Measurements from ENCODE around the gene C5orf24. TPM values are rescaled to one million over a fixed set of nuclear protein-coding genes. Genes with fewer than 3 reads are reported as not detected.
A peak's percentile ranks its signal among the peaks of the same experiment; 100 is the strongest.

The C5orf24 gene
- 10 to 100 TPM; 29.7 to 30.1 TPM for total RNA-seq

GRCh38 chr5:134845852-134846640 is at the start of gene C5orf24:
TSS of gene C5orf24 (plus strand) at chr5:134845968. CDS start at chr5:134854901, 8,933 bp downstream.
- H3K9me3 Mint-ChIP-seq (ENCODE audit: low read depth): no peaks in the 10 kb centered on the region
- H3K27ac Mint-ChIP-seq: peak within 1 kb of the TSS; percentile 97
- H3K4me1 Mint-ChIP-seq: peaks cover 37% of the 10 kb centered on the region
- H3K4me3 Mint-ChIP-seq: peak within 1 kb of the TSS; percentile 86
- peaks cover 14% of the 10 kb centered on the region for H3K36me3 Mint-ChIP-seq
- H3K27me3 Mint-ChIP-seq: no peaks in the 10 kb centered on the region
- CTCF ChIA-PET: interaction anchor here (0.8 to 1.6 kb wide), 10 partner anchors 13 to 259 kb away, joined by 3 to 15 read pairs (median 4); partner anchors contain the start of genes CAMLG, DDX46, PCBD2 and TXNDC15
- peak; percentile 96 for DNase-seq
- peak; percentile 97 for ATAC-seq

GRCh38 chr5:134798468-134798867 is 47.3 kb upstream of the C5orf24 start:
- Mint-ChIP-seq H3K27ac (no peak overlapping the region), H3K36me3 (peaks cover 37% of the 10 kb centered on the region), H3K27me3 (no peaks in the 10 kb centered on the region), H3K4me3 (no peak overlapping the region), H3K4me1 (peaks cover under 1% of the 10 kb centered on the region), H3K9me3 (ENCODE audit: low read depth) (no peaks in the 10 kb centered on the region)
- CTCF ChIA-PET: interaction anchor here (0.8 to 0.9 kb wide), 2 partner anchors 106 to 134 kb away, joined by 3 read pairs; no protein-coding TSS in a partner anchor
- ATAC-seq (no peak), DNase-seq (no peak)

GRCh38 chr5:134803821-134804220 is 41.9 kb upstream of the C5orf24 start:
- no peak overlapping the region for H3K27ac Mint-ChIP-seq
- no peaks in the 10 kb centered on the region for H3K9me3 Mint-ChIP-seq (ENCODE audit: low read depth)
- no peak overlapping the region for H3K4me3 Mint-ChIP-seq
- H3K36me3 Mint-ChIP-seq: peaks cover 31% of the 10 kb centered on the region
- peaks cover 2% of the 10 kb centered on the region for H3K4me1 Mint-ChIP-seq
- no peak for DNase-seq
- H3K27me3 Mint-ChIP-seq: no peaks in the 10 kb centered on the region
- ATAC-seq: no peak
- CTCF ChIA-PET: interaction anchor here (0.6 to 0.7 kb wide), 2 partner anchors 142 to 494 kb away, joined by 3 read pairs; no protein-coding TSS in a partner anchor

- DNase-seq: no peak
- CTCF ChIA-PET: no interaction called here
- H3K36me3 Mint-ChIP-seq: peaks cover 35% of the 10 kb centered on the region
- peak overlapping the region; percentile 39 for H3K27ac Mint-ChIP-seq
- H3K4me3 Mint-ChIP-seq: no peak overlapping the region
- no peaks in the 10 kb centered on the region for H3K27me3 Mint-ChIP-seq
- peaks cover 15% of the 10 kb centered on the region for H3K4me1 Mint-ChIP-seq
- no peaks in the 10 kb centered on the region for H3K9me3 Mint-ChIP-seq (ENCODE audit: low read depth)
- ATAC-seq: peak; percentile 75
Measured at GRCh38 chr5:134813407-134813806, 32.4 kb upstream of the C5orf24 start.

DNA sequence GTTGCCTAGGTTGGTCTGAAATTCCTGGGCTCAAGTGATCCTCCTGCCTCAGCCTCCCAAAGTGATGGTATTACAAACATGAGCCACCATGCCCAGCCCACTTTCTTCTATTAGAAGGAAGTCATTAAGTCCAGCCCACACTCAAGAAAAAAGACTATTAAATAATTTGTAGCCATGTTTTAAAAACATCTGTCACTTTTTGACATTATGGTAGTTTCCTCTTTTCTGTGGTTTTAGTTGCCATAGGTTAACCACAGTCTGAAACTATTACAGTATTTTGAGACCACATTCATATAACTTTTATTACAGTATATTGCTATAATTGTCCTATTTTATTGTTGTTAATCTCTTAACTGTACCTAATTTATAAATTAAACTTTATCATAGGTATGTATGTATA is 31.9 kb upstream of the C5orf24 start:
- peaks cover 15% of the 10 kb centered on the region for H3K4me1 Mint-ChIP-seq
- H3K36me3 Mint-ChIP-seq: peaks cover 36% of the 10 kb centered on the region
- DNase-seq (no peak), ATAC-seq (no peak)
- no peaks in the 10 kb centered on the region for H3K27me3 Mint-ChIP-seq
- H3K9me3 Mint-ChIP-seq (ENCODE audit: low read depth): no peaks in the 10 kb centered on the region
- H3K4me3 Mint-ChIP-seq: no peak overlapping the region
- peak overlapping the region; percentile 49 for H3K27ac Mint-ChIP-seq
- CTCF ChIA-PET: no interaction called here

GRCh38 chr5:134817006-134817405 is 28.8 kb upstream of the C5orf24 start:
- no peak overlapping the region for H3K4me3 Mint-ChIP-seq
- no peak for DNase-seq
- peaks cover 15% of the 10 kb centered on the region for H3K4me1 Mint-ChIP-seq
- H3K9me3 Mint-ChIP-seq (ENCODE audit: low read depth): no peaks in the 10 kb centered on the region
- no peaks in the 10 kb centered on the region for H3K27me3 Mint-ChIP-seq
- CTCF ChIA-PET: interaction anchor here (1.0 to 1.3 kb wide), 2 partner anchors 20 to 24 kb away, joined by 3 read pairs; no protein-coding TSS in a partner anchor
- no peak overlapping the region for H3K27ac Mint-ChIP-seq
- H3K36me3 Mint-ChIP-seq: peaks cover 44% of the 10 kb centered on the region
- ATAC-seq: no peak

DNA sequence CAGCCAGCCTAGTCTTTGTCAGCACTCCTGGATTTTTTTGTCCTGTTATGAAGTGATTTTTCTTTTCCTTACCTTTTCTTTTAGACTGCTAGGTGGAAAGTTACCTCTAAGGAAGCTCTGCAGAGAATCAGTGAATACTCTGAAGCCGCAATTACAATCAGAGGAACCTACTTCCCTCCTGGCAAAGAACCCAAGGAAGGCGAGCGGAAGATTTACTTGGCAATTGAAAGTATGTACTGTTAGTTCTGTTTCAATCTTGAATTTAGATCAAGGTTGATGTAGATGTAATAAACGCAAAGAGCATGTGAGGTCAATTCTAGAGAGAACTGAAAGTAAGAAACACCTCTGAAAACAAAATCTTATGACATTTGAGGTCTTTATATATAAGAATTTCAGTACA is 27.0 kb upstream of the C5orf24 start:
- Mint-ChIP-seq H3K4me3 (no peak overlapping the region), H3K4me1 (peaks cover 5% of the 10 kb centered on the region), H3K36me3 (peaks cover 38% of the 10 kb centered on the region), H3K27ac (no peak overlapping the region), H3K27me3 (no peaks in the 10 kb centered on the region), H3K9me3 (ENCODE audit: low read depth) (no peaks in the 10 kb centered on the region)
- CTCF ChIA-PET: no interaction called here
- DNase-seq: no peak
- no peak for ATAC-seq

- Mint-ChIP-seq H3K36me3 (peaks cover 36% of the 10 kb centered on the region), H3K4me1 (peaks cover 2% of the 10 kb centered on the region)
- ATAC-seq: no peak
Measured at GRCh38 chr5:134819407-134819963, 26.3 kb upstream of the C5orf24 start.

GRCh38 chr5:134821841-134822240 is 23.9 kb upstream of the C5orf24 start:
- DNase-seq: no peak
- Mint-ChIP-seq H3K4me1 (no peaks in the 10 kb centered on the region), H3K36me3 (peaks cover 36% of the 10 kb centered on the region), H3K9me3 (ENCODE audit: low read depth) (no peaks in the 10 kb centered on the region), H3K4me3 (no peak overlapping the region), H3K27ac (no peak overlapping the region), H3K27me3 (no peaks in the 10 kb centered on the region)
- no peak for ATAC-seq
- CTCF ChIA-PET: no interaction called here

More at GRCh38 chr5:134819407-134819963, 26.3 kb upstream of the C5orf24 start:
- DNase-seq: no peak
- Mint-ChIP-seq H3K27ac (no peak overlapping the region), H3K27me3 (no peaks in the 10 kb centered on the region), H3K4me3 (no peak overlapping the region), H3K9me3 (ENCODE audit: low read depth) (no peaks in the 10 kb centered on the region)
- CTCF ChIA-PET: no interaction called here

- ATAC-seq (no peak), DNase-seq (no peak)
- Mint-ChIP-seq H3K27me3 (no peaks in the 10 kb centered on the region), H3K4me1 (no peaks in the 10 kb centered on the region), H3K9me3 (ENCODE audit: low read depth) (no peaks in the 10 kb centered on the region), H3K4me3 (no peak overlapping the region), H3K36me3 (peaks cover 30% of the 10 kb centered on the region), H3K27ac (no peak overlapping the region)
- CTCF ChIA-PET: interaction anchor here (1.4 kb wide), 1 partner anchor 79 kb away, joined by 5 read pairs; no protein-coding TSS in a partner anchor
Measured at GRCh38 chr5:134824681-134825080, 21.1 kb upstream of the C5orf24 start.

- Mint-ChIP-seq H3K4me1 (no peaks in the 10 kb centered on the region), H3K9me3 (ENCODE audit: low read depth) (no peaks in the 10 kb centered on the region), H3K27ac (no peak overlapping the region), H3K27me3 (no peaks in the 10 kb centered on the region), H3K4me3 (no peak overlapping the region), H3K36me3 (peaks cover 28% of the 10 kb centered on the region)
- DNase-seq (no peak), ATAC-seq (no peak)
- CTCF ChIA-PET: interaction anchor here (0.9 to 1.4 kb wide), 2 partner anchors 62 to 79 kb away, joined by 3 to 5 read pairs; no protein-coding TSS in a partner anchor
Measured at GRCh38 chr5:134825212-134825611, 20.6 kb upstream of the C5orf24 start.

DNA sequence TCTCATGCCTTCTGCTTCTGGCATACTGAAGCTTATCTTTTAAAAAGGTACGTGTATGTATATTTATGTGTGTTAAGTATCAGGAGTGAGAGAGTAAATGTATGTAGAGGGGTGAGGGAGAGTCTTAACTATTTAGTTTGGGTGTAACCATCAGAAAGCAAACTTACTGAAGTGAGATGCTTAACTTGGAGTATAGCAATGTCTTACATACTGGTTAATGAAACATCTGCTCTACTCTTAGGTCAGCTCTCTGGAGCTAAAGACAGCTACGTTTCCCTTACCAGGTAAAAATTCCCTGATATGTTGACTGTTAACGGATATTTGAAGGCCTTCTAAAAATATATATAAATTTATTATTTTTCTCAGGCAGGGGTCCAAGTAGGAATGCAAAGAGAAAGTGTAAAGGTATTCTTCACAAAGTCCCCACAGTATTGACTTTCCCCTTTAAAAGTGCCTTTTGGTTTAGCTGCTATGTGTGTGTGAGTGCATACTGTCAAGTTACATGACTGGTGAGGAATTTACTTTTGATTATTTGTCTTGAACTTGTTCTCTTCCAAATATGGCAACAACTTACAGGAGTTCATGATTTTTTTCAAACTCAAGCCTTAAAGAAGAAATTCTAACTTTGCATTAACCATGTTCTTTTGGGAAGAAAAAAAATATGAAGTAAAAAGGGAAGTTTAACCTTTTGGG is 12.3 kb upstream of the C5orf24 start:
- no peak overlapping the region for H3K4me3 Mint-ChIP-seq
- no peaks in the 10 kb centered on the region for H3K4me1 Mint-ChIP-seq
- no peaks in the 10 kb centered on the region for H3K9me3 Mint-ChIP-seq (ENCODE audit: low read depth)
- no peaks in the 10 kb centered on the region for H3K27me3 Mint-ChIP-seq
- CTCF ChIA-PET: interaction anchor here (1.1 to 1.4 kb wide), 3 partner anchors 12 to 73 kb away, joined by 3 to 4 read pairs (median 3); partner anchors contain the start of genes C5orf24 and PCBD2
- ATAC-seq (no peak), DNase-seq (no peak)
- H3K36me3 Mint-ChIP-seq: peaks cover 20% of the 10 kb centered on the region
- H3K27ac Mint-ChIP-seq: no peak overlapping the region

- DNase-seq (no peak), ATAC-seq (no peak)
- no peak overlapping the region for H3K4me3 Mint-ChIP-seq
- H3K36me3 Mint-ChIP-seq: peaks cover 29% of the 10 kb centered on the region
- no peaks in the 10 kb centered on the region for H3K9me3 Mint-ChIP-seq (ENCODE audit: low read depth)
- no peaks in the 10 kb centered on the region for H3K27me3 Mint-ChIP-seq
- no peak overlapping the region for H3K27ac Mint-ChIP-seq
- no peaks in the 10 kb centered on the region for H3K4me1 Mint-ChIP-seq
- CTCF ChIA-PET: no interaction called here
Measured at GRCh38 chr5:134835623-134836022, 10.1 kb upstream of the C5orf24 start.

Measured in activated CD8-positive, alpha-beta memory T cell treated with anti-CD3 and anti-CD28 coated beads, Interleukin-2, amount 10 ng/mL, durations not matched to agents 7 days and 5 days (primary cell).